Thyroid gland (tissue), 4 donors: ENCODE results near the gene LRRC8A.
A peak's percentile ranks its signal among the peaks of the same experiment; 100 is the strongest.

ENCODE experiments used
- CTCF ChIP-seq, 6 experiments: fragments of 200-600 bp in 3 of 6; fragments of 450-650 bp in 3 of 6; sonication (generic) in 3 of 6; IDR thresholded peaks; one replicate each; pipeline ENCODE4 v1.5.1; 2016 to 2019; ENCODE audit warnings: antibody characterized with exemption in 6 of 6, mild to moderate bottlenecking in 2 of 6, inconsistent platforms in 1 of 6, moderate library complexity in 1 of 6
- POLR2A ChIP-seq, 2 donors: fragments of 450-650 bp; IDR thresholded peaks; one replicate each; pipeline ENCODE4 v1.6.1; 2017; ENCODE audit warnings: antibody characterized with exemption in 2 of 2, mild to moderate bottlenecking in 2 of 2, moderate library complexity in 1 of 2

DNA sequence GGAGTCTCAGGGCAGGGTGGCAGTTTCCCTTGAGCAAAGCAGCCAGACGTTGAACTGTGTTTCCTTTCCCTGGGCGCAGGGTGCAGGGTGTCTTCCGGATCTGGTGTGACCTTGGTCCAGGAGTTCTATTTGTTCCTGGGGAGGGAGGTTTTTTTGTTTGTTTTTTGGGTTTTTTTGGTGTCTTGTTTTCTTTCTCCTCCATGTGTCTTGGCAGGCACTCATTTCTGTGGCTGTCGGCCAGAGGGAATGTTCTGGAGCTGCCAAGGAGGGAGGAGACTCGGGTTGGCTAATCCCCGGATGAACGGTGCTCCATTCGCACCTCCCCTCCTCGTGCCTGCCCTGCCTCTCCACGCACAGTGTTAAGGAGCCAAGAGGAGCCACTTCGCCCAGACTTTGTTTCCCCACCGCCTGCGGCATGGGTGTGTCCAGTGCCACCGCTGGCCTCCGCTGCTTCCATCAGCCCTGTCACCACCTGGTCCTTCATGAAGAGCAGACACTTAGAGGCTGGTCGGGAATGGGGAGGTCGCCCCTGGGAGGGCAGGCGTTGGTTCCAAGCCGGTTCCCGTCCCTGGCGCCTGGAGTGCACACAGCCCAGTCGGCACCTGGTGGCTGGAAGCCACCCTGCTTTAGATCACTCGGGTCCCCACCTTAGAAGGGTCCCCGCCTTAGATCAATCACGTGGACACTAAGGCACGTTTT lies 35.4 kb downstream of the LRRC8A start:
- TF ChIP-seq CTCF (IDR thresholded peaks at IDR 0.05): no peak
- peak in 1 of 2 donors; percentile 78 for TF ChIP-seq POLR2A (IDR thresholded peaks at IDR 0.05)
